WTC11 (cell line): ENCODE data around the gene MSI2.

ENCODE experiments used
- ATF2 ChIP-seq: sonication (generic); formaldehyde crosslinking; IDR thresholded peaks from 2 replicates; pipeline ENCODE4 v1.8.1; 2022; ENCODE audit warnings: low read depth, missing genetic modification reagents, borderline replicate concordance
- CTCF ChIP-seq: fragments of 200-600 bp; IDR thresholded peaks from 2 replicates; pipeline ENCODE4 v1.8.0; 2022; ENCODE audit warnings: antibody characterized with exemption
- ELF4 ChIP-seq: sonication (generic); formaldehyde crosslinking; IDR thresholded peaks from 2 replicates; pipeline ENCODE4 v1.8.1; 2022; ENCODE audit warnings: low read depth, mild to moderate bottlenecking, moderate library complexity, missing genetic modification reagents
- GTF2I ChIP-seq: fragments of 250-450 bp; sonication (Bioruptor Pico); conservative IDR thresholded peaks from 2 replicates; pipeline ENCODE4 v1.4.0; 2021; ENCODE audit warnings: mild to moderate bottlenecking
- NR1H2 ChIP-seq: sonication (generic); formaldehyde crosslinking; IDR thresholded peaks from 2 replicates; pipeline ENCODE4 v1.9.0; 2021; ENCODE audit warnings: mild to moderate bottlenecking, moderate library complexity, missing genetic modification reagents
- ZNF121 ChIP-seq: sonication (generic); formaldehyde crosslinking; IDR thresholded peaks from 2 replicates; pipeline ENCODE4 v1.8.0; 2023; ENCODE audit warnings: missing genetic modification reagents
- TF ChIP-seq, protein P1 (sequence below): sonication (generic); formaldehyde crosslinking; IDR thresholded peaks from 2 replicates; pipeline ENCODE4 v1.8.0; 2022; ENCODE audit warnings: mild to moderate bottlenecking, missing genetic modification reagents

GRCh38 chr17:57644326-57644725 is 388.0 kb downstream of the MSI2 start:
- no peak for TF ChIP-seq CTCF
- no peak for TF ChIP-seq ATF2
- TF ChIP-seq, protein P1, sequence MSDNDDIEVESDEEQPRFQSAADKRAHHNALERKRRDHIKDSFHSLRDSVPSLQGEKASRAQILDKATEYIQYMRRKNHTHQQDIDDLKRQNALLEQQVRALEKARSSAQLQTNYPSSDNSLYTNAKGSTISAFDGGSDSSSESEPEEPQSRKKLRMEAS, result no peak
- TF ChIP-seq ELF4, result no peak
- no peak for TF ChIP-seq NR1H2 (CRISPR knock-in tag)
- TF ChIP-seq GTF2I (CRISPR knock-in tag), result no peak
- TF ChIP-seq ZNF121, result no peak
